GM19324 (cell line): ENCODE results near the gene TRIM41.
"Not testable (repeated sequence)": the region's sequence is repeated elsewhere in the genome, so short reads cannot be mapped to it uniquely, and the experiment has no call there.

Experiments
- ATAC-seq: cut with Tn5 transposase; IDR thresholded peaks from one replicate; pipeline ENCODE4 v1.9.1; 2021; ENCODE audit warnings: mild to moderate bottlenecking, moderate library complexity; ENCODE audit not compliant: unreplicated experiment, low FRiP score

TRIM41 gene

DNA sequence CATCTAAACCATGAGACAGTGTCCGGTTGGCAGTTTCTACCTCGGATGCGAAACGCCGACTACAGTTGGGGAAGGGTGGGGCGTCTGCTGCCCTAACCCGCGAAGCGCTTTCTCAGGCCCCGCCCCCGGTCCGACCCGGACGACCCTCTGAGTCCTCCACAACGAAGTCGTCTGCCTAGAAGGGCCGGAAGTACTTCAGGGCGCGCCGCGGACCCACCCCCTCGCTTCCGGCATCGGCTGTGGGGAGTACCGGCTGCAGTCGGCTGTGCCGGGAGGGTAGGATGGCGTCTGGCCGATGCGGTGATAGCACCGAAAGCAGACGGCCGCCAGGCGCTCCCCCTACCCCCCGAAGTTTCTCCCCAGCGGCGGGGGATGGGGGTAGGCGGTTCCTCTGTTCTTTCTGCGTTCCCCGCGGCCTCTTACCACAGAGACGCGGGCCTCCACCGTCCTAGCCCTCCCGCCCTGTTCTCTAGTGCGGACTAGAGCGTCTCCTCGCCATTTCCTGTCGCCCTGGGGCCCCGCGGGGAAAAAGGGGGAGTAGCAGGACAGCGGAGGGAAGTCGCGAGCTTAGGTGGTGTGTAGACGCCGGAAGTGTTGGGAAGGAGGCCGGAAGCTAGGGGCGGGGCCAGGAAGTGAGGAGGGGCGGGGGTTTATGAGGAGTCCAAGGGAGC, at the start of gene TRIM41:
Gene TRIM41, plus strand, starts transcription at position 224 of the 671 bp plus-strand sequence. CDS start 719 bp downstream, outside the sequence.
- peak; percentile 80 for ATAC-seq

DNA sequence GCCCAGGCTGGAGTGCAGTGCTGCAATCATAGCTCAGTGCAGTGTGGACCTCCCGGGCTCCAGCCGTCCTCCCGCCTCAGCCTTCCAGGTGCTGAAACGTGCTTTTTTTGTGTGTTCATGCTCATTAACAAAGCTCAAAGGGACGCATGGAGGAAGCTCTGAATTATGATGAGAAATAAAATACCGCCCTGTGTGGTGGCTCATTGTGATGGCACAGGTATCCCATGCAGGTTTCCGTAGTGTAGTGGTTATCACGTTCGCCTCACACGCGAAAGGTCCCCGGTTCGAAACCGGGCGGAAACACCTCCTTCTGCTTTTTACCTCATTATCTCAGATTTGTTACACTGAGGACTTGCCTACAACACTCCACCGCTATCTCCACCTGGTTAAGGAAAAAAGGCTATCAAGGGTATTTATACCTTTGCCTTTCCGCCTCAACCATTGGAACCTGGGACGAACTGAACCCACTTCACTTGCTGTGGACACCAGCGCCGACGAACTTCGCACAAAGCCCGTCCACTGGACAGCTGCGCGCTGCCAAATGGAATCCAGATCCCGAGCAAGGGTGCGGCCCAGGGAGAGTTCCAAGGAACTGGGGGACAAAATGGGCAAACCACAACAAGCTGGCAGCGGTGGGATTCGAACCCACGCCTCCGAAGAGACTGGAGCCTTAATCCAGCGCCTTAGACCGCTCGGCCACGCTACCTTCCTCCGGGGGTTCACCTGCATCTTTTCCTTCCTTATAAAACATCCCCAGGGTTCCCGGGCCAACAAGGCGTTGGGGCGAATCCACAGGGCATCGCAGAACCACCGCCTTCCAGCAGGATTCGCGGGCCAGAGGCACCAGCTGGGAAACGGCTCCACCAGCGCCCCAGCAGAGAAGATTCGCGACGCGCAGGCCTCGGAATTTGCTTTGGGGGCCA, 49.4 kb upstream of the TRIM41 start:
- no peak for ATAC-seq

DNA sequence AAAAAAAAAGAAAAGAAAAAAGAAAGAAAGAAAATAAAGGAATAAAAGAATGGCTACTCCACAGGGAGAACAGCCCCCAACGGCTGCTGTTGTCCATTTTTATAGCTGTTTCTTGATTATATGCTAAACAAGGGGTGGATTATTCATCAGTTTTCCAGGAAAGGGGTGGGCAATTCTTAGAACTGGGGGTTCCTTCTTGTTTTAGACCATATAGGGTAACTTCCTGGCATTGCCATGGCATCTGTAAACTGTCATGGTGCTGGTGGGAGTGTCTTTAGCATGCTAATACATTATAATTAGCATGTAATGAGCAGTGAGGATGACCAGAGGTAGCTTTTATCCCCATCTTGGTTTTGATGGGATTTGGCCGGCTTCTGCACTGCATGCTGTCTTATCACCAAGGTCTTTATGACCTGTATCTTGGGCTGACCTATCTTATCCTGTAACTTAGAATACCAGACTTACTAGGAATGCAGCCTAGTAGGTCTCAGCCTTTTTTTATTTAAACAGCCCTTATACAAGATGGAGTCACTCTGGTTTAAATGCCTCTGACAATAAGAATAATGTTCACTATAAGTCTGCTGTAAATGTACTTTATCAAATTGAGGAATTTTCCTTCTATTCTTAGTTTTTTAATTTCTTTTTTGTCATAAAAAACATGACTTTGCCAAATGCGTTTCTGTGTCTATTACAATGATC, 46.7 kb upstream of the TRIM41 start:
- no peak for ATAC-seq

DNA sequence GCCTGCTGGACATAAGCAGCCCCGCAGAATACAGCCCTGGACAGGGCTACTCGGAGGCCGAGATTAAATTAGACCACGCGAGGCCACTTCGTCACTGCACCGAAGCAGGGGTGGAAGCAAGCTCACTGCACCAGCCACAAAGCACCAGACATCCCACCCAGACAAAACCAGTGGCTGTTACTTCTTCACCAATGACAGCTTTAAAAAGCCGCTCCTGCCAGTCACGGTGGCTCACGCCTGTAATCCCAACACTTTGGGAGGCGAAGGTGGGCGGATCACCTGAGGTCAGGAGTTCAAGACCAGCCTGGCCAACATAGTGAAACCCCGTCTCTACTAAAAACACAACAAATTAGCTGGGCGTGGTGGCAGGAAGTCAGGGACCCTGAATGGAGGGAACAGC, 45.5 kb upstream of the TRIM41 start:
- not testable (repeated sequence) for ATAC-seq

DNA sequence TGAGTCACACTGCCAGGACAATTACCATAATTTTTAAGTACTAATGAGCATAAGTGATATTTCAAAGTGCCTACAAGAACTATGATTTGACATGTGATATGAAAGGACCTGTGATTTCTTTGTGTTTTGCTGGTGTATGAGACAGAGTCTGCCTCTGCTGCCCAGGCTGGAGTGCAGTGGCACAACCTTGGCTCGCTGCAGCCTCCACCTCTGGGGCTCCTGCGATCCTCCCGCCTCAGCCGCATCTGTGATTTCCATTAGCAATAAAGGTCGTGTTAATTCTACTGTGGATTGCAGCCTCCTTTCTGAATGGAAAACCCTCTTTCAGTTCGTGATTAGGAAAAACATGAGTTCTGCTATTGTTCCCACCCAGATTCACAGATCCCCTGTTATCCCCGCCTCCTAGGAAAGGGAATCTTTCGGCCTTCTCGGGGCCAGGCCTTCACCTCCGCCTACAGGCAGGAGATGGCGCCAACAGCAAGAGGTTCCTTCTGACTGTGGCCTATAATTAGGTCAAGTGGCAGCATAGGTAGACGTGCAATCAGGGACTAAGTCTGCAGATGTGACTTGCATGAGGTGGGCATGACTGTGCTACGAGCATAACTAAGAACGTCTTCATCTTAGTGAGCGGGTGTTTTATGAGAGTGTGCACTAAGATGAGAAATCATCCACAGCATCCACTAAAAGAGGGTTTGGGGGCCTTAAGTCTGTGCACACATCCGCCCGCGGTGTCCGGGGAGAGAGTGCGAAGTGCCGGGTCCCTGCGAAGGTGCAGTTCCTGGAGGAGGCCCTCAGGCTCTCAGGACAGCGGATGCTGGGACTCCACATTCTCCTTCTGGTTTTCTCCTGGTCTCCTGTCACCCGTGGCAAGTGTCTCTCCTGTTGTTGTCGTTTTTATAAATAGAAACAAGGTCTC, 41.2 kb upstream of the TRIM41 start:
- ATAC-seq = peak; percentile 65

DNA sequence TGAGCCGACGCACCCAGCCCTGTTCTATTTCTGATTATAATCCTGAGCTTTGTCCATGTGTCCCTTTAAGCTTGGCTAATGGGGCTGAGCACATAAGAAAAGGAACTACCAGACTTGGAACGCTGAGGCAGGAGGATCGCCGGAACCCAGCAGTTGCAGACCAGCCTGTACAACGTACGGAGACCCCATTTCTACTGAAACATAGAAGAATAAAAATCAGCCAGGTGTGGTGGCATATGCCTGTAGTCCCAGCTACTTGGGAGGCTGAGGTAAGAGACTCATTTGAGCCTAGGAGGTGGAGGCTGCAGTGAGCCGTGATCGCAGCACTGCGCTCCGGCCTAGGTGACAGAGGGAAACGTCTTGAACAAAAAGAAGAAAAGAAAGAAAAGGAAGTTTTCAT, 40.4 kb upstream of the TRIM41 start:
- ATAC-seq = no peak

DNA sequence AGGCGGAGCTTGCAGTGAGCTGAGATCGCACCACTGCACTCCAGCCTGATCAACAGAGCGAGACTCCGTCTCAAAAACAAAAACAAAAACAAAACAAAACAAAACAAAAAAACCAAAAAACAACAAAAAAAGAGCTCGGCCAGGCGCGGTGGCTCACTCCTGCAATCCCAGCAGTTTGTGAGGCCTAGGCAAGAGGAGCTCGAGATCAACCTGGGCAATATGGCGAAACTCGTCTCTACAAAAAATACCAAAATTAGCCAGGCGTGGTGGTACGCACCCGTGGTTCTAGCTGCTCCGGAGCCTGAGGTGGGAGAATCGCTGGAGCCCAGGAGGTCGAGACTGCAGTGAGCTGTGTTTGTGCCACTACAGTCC, 38.2 kb upstream of the TRIM41 start:
- ATAC-seq = no peak

DNA sequence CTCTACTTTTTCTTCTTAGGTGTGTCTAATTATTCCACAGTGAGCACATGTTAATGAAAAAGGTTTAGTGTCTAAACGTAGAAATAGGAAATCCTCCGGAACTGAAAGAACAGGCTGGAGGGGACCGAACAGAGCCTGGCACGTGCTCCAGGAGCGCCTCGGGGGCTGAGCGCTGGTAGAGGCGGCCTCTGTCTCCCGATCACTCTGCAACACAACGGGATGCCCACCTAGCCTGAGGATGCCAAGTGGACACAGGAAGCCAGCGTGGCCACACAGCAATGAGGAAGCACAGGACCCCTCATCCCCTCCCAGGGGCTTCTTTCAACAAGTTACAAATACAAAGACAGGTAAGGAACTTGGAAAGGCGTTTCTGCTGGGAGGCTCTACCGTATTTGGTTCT, 37.5 kb upstream of the TRIM41 start:
- ATAC-seq = no peak

DNA sequence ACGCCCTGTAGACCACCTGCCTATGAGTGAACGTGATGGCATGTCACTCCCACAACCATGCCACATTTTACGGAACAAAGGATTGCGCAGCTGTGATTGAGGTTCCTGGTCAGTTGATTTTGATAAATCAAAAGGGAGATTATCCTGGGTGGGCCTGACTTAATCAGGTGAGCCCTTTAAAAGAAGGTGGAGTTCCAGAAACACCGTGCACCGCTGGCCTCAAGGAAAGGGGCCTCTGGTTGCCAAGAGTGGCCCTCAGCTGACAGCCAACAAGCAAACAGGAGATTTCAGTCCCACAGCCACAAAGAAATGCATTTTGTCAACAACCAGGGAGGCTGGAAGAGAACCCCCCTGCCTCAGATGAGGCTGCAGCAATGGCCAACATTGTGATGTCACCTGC, 37.1 kb upstream of the TRIM41 start:
- no peak for ATAC-seq

DNA sequence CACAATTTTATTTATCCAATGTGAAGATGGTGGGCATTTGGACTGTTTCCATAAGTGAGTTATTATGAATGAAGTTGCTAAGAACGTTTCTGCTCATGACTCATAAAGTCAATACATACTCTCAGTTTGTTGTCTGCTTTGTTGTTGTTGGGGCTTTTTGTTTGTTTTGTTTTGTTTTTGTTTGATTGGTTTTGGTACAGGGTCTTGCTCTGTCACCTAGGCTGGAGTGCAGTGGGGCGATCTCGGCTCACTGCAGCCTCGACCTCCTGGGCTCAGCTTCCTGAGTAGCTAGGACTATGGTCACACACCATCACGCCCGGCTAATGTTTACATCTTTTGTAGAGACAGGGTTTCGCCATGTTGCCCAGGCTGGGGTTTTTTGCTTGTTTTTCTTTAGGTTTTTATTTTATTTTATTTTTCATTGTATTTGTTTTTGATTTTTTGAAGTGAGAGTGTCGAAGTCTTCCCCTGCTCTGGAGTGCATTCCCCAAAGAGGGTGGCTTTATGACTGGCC, 36.0 kb upstream of the TRIM41 start:
- no peak for ATAC-seq

DNA sequence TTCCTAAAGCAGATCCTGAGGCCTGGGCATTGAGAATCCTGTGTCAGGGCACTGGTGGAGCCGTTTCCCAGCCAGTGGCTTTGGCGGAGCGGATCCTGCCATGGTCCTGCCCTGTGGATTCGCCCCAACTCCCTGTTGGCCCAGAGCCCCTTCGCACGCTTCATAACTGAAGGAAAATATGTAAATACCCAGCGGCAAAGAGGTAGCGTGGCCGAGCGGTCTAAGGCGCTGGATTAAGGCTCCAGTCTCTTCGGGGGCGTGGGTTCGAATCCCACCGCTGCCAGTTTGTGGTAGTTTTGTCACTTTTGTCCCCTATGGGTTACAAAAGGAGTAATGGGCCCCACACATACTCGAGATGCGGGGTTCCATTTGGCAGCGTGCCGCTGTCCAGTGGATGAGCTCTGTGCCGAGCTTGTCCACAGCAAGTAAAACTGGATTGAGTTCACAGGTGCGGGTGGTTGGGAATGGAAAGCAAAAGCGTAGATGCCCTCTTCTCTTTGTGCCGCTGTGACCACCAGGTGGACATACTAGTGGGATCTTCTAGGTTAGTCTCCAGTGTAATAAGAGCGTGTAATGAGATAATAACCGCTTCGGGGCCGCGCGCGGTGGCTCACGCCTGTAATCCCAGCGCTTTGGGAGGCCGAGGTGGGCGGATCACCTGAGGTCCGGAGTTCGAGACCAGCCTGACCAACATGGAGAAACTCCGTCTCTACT, 35.4 kb upstream of the TRIM41 start:
- no peak for ATAC-seq

DNA sequence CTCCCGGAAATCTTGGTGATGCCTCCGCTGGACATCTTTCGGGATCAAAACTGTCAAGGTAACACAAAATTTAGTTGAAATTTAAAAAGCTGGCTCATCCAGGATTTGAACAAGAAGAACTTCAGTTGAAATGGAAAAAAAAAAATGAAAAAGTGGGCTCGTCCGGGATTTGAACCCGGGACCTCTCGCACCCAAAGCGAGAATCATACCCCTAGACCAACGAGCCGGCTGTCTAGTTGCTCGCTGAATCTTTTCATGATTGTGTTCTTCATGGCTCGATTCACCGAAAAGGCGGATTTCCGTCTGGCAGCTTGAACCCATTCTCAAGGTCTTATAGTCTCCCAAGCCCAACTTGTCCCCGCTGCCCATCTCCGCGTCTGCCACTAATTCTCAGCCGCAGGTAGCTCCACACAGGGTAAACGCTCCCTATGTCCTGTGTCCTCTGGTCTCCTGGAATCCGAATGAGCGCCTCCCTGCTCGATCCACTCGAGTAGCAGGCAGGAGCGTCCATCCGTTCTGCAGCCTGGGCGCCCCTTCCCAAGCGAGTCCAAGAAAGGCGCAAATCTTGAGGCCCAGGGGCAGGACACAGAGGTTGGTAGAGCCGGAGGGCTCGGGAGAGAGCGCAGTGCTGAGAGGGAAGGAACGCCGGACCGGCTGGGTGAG, 34.2 kb upstream of the TRIM41 start:
- ATAC-seq = no peak

DNA sequence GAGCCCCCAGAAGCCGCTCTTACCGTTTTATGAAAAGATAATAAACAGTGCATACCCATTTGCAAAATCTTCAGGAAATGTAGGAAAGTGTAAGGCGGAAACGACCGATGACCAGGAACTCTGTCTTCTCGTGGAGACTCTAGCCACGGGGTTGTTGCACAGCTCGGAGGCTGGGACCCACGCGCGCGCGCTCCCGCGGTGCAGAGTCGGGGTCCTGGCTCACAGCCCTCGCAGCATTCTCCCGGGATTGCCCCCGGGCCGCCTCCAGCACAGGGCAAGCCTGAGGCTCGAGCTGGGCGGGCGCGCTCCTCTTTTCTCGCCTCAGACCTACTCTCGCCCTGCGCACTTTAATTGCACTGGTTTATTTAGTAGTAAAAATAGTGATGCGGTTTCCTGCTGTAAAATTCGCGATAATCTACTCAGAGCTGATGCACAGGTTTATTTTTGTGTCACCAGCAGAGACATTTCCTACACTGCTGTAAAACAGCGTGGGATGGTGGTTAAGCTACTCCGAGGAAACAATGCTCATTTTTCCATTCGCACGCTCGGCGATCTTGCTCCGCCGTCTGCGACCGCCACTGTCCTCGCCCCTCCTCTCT, 33.6 kb upstream of the TRIM41 start:
- no peak for ATAC-seq

DNA sequence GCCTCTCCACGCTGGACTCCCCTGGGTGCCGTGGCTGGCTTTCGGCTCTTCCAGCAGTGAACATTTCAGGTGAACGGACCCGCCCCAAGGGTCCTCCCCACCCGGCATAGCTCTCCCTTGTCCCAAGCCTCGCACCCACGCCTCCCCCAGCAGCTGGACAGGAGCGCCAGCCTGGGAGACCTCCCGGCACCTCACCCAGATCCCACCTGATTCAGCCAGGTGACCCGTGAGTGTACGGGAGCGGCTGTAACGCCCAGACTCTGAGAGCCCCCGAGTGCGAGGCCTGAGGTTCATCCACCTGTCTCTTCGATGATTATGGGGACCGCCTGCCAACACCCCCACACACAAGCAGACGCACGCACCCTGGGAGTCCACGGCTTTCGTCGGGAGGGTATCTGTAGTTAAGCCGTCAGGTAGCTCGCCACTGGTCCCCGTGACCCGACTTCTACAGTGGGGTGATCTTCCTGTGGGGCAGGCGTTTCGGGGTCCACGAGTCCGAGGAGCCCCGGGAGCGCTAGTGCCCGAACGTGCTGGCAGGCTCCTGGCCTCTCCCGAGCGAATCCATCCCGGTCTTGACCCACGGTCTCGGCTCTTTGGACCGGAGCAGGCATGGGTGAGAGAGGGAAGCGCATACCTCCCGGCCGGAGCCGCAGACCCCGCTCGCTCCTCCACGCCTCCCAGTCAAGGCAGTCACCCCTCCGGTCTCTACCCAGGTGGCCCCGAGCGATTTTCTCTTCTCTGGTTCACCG, 32.9 kb upstream of the TRIM41 start:
- ATAC-seq = no peak

DNA sequence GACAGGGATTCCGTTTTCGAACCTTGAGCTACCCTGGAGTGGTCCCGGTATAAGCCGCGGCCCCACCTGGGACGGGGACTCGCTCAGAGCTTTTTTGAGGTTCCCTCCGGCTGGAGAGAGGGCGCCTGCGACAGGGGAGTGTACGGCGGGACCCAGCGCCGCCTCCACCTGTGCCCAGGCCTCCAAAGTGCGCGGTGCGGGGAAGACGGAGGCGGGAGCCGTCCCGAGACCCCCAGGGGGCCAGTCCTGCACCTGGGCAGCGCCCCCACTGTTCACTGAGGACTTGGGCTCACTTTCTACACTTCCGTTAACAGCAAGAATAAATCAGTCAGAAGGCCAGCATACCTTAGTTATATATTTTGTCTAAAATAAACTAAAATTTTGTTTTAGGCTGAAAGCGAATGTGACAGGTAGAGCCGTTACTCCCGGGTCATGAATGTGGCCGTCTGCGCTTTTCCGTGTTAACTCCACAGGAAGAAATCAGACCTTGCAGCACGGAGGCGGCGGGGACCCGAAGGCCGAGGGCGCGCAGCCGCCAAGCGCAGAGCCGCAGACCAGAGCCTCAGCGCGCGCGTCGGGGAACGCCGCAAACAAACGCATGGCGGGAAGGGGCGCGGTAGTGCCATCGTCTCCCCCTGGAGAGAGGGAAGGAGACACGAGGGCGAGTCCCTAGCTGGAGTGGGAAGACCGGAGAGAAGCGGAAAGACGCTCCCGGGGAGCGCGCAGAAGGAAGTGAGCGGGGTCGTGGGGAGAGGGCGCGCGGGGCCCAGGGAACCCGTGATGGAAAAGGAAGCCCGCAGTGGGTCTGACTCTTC, 32.2 kb upstream of the TRIM41 start:
- ATAC-seq = peak; percentile 19

DNA sequence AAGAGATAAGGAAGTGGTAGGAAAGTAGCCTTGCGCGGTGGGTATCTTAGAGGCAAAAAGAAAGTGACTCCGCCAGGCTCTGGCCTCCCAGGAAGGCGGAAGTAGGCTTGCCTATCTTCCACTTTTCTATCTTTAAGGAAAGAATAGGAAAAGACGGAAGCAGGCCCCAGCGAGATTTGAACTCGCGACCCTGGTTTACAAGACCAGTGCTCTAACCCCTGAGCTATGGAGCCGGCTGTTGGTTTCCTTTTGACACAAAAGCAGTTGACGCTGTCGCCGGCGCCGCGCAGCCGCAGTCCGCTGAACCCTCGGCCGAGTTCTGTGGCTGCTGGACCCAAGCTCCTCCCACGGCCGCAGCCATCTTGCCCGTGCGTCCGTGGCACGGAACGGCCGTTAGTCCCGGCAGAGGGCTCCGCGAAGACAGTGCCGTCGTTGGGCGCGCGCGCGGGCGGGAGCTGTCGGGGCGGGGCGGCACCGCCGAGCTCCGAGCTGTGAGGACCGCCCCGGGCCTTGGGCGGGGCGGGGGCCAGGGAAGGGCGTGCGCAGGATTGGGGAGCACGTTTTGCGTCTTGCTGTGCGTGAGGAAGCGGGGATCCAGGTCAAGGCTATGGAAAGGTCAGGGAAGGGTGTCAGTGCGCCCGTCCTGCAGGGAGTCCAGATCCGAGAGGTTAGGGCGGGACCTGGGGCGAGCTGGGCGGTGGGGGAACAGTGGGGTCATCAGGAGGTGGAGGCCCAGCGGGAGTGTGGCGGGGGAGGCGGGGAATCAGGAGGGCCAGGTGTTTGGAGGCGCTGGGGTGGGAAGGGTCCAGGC, 31.4 kb upstream of the TRIM41 start:
- ATAC-seq = peak; percentile 76
